HEK293 (cell line): Measurements from ENCODE around the gene RNF135.
A peak's percentile ranks its signal among the peaks of the same experiment; 100 is the strongest.

Experiments
- CTCF ChIA-PET: fragments of 350-600 bp; formaldehyde crosslinking; extraction: SDS; loops from one replicate; lab custom pipeline; 2021; ENCODE audit warnings: antibody characterized with exemption; lab: Yijun Ruan, JAX
- POLR2A ChIA-PET: fragments of 300-600 bp; formaldehyde crosslinking; extraction: SDS; loops from one replicate; lab custom pipeline; 2020; ENCODE audit warnings: antibody characterized with exemption, inconsistent platforms; lab: Yijun Ruan, JAX
- H3K27ac ChIP-seq: fragments of 200-500 bp; sonication (Bioruptor generic); 2 replicates; pipeline ENCODE4 v1.5.1; 2014; ENCODE audit warnings: low read depth, low read length, control low read depth, inconsistent platforms; ENCODE audit errors: extremely low read depth
- H3K36me3 ChIP-seq, 2 experiments: fragments of 200-500 bp in 1 of 2; sonication (Bioruptor generic) in 1 of 2; 1 replicate in 1 of 2; 2 replicates in 1 of 2; pipeline ENCODE4 v1.5.1; 2014 to 2017; ENCODE audit warnings: inconsistent platforms in 2 of 2, low read length in 2 of 2; ENCODE audit not compliant: control insufficient read depth in 2 of 2, insufficient read depth in 1 of 2
- H3K4me1 ChIP-seq: fragments of 200-500 bp; sonication (Bioruptor generic); 2 replicates; pipeline ENCODE4 v1.5.1; 2014; ENCODE audit warnings: mild to moderate bottlenecking, low read length, inconsistent platforms; ENCODE audit not compliant: control insufficient read depth, insufficient read depth
- H3K4me3 ChIP-seq: 2 replicates; pipeline ENCODE4 v1.5.1; 2011; ENCODE audit warnings: low read depth, mild to moderate bottlenecking, control low read depth, low read length, moderate library complexity
- H3K9me3 ChIP-seq: fragments of 200-500 bp; sonication (Bioruptor generic); 2 replicates; pipeline ENCODE4 v1.5.1; 2014; ENCODE audit warnings: low read depth, low read length, inconsistent platforms; ENCODE audit not compliant: control insufficient read depth, insufficient read depth
- HOXD13 ChIP-seq: sonication (generic); formaldehyde crosslinking; IDR thresholded peaks from 2 replicates; pipeline ENCODE4 v1.8.0; 2022; ENCODE audit warnings: missing genetic modification reagents, borderline replicate concordance
- IKZF3 ChIP-seq: fragments of 450-650 bp; IDR thresholded peaks from 2 replicates; pipeline ENCODE4 v1.5.0; 2018; ENCODE audit warnings: missing biosample characterization, mild to moderate bottlenecking, missing genetic modification characterization, moderate library complexity
- KLF8 ChIP-seq: fragments of 450-650 bp; formaldehyde crosslinking; IDR thresholded peaks from 2 replicates; pipeline ENCODE4 v1.5.1; 2016; ENCODE audit warnings: missing biosample characterization, missing genetic modification characterization
- PRDM1 ChIP-seq: fragments of 450-650 bp; formaldehyde crosslinking; IDR thresholded peaks from 2 replicates; pipeline ENCODE4; 2016; ENCODE audit warnings: missing biosample characterization, missing genetic modification characterization
- SCRT2 ChIP-seq: fragments of 450-650 bp; formaldehyde crosslinking; IDR thresholded peaks from 2 replicates; pipeline ENCODE4 v1.5.1; 2016; ENCODE audit warnings: missing biosample characterization, missing genetic modification characterization
- SP3 ChIP-seq: fragments of 450-650 bp; formaldehyde crosslinking; IDR thresholded peaks from 2 replicates; pipeline ENCODE4 v1.5.1; 2016; ENCODE audit warnings: missing biosample characterization, missing genetic modification characterization
- SP7 ChIP-seq: fragments of 450-650 bp; formaldehyde crosslinking; IDR thresholded peaks from 2 replicates; pipeline ENCODE4 v1.5.1; 2016; ENCODE audit warnings: missing biosample characterization, missing genetic modification characterization
- WT1 ChIP-seq: fragments of 450-650 bp; formaldehyde crosslinking; IDR thresholded peaks from 2 replicates; pipeline ENCODE4 v1.5.1; 2016; ENCODE audit warnings: missing biosample characterization, missing genetic modification characterization
- YY1 ChIP-seq: fragments of 450-650 bp; formaldehyde crosslinking; IDR thresholded peaks from 2 replicates; pipeline ENCODE4 v1.5.1; 2018; ENCODE audit warnings: missing biosample characterization, missing genetic modification characterization
- ZBTB11 ChIP-seq: fragments of 450-650 bp; formaldehyde crosslinking; conservative IDR thresholded peaks from 2 replicates; pipeline ENCODE4 v1.5.1; 2016; ENCODE audit warnings: low read depth, missing biosample characterization, missing genetic modification characterization
- ZBTB20 ChIP-seq: fragments of 450-650 bp; formaldehyde crosslinking; IDR thresholded peaks from 2 replicates; pipeline ENCODE4 v1.5.1; 2016; ENCODE audit warnings: missing biosample characterization, missing genetic modification characterization
- ZBTB44 ChIP-seq: fragments of 450-650 bp; IDR thresholded peaks from 2 replicates; pipeline ENCODE4 v1.5.1; 2018; ENCODE audit warnings: missing biosample characterization, mild to moderate bottlenecking, missing genetic modification characterization
- ZBTB8A ChIP-seq: fragments of 450-650 bp; formaldehyde crosslinking; IDR thresholded peaks from 2 replicates; pipeline ENCODE4 v1.5.1; 2016; ENCODE audit warnings: missing biosample characterization, missing genetic modification characterization
- ZNF112 ChIP-seq: fragments of 450-650 bp; formaldehyde crosslinking; IDR thresholded peaks from 2 replicates; pipeline ENCODE4 v1.5.0; 2017; ENCODE audit warnings: missing biosample characterization, missing genetic modification characterization
- ZNF175 ChIP-seq: fragments of 450-650 bp; formaldehyde crosslinking; IDR thresholded peaks from 2 replicates; pipeline ENCODE4 v1.5.1; 2016; ENCODE audit warnings: missing biosample characterization, missing genetic modification characterization
- ZNF214 ChIP-seq: fragments of 450-650 bp; formaldehyde crosslinking; IDR thresholded peaks from 2 replicates; pipeline ENCODE4 v1.5.1; 2017; ENCODE audit warnings: missing biosample characterization, mild to moderate bottlenecking, missing genetic modification characterization, borderline replicate concordance
- ZNF335 ChIP-seq: fragments of 450-650 bp; formaldehyde crosslinking; conservative IDR thresholded peaks from 2 replicates; pipeline ENCODE4 v1.5.1; 2016; ENCODE audit warnings: missing biosample characterization, missing genetic modification characterization
- ZNF423 ChIP-seq: fragments of 450-650 bp; formaldehyde crosslinking; IDR thresholded peaks from 2 replicates; pipeline ENCODE4 v1.5.1; 2016; ENCODE audit warnings: missing biosample characterization, missing genetic modification characterization
- ZNF449 ChIP-seq: fragments of 450-650 bp; formaldehyde crosslinking; IDR thresholded peaks from 2 replicates; pipeline ENCODE4 v1.5.1; 2017; ENCODE audit warnings: missing biosample characterization, mild to moderate bottlenecking, missing genetic modification characterization, moderate library complexity
- ZNF501 ChIP-seq: fragments of 450-650 bp; formaldehyde crosslinking; IDR thresholded peaks from 2 replicates; pipeline ENCODE4 v1.5.1; 2016; ENCODE audit warnings: missing biosample characterization, missing genetic modification characterization
- ZNF530 ChIP-seq: fragments of 450-650 bp; formaldehyde crosslinking; IDR thresholded peaks from 2 replicates; pipeline ENCODE4 v1.5.1; 2016; ENCODE audit warnings: low read depth, missing biosample characterization, missing genetic modification characterization
- ZNF549 ChIP-seq: fragments of 450-650 bp; IDR thresholded peaks from 2 replicates; pipeline ENCODE4 v1.5.1; 2018; ENCODE audit warnings: missing biosample characterization, missing genetic modification characterization, mild to moderate bottlenecking, inconsistent platforms, moderate library complexity
- ZNF561 ChIP-seq: fragments of 450-650 bp; IDR thresholded peaks from 2 replicates; pipeline ENCODE4 v1.5.1; 2018; ENCODE audit warnings: missing biosample characterization, missing genetic modification characterization, borderline replicate concordance
- ZNF629 ChIP-seq: fragments of 450-650 bp; formaldehyde crosslinking; IDR thresholded peaks from 2 replicates; pipeline ENCODE4 v1.5.1; 2017; ENCODE audit warnings: missing biosample characterization, missing genetic modification characterization
- ZNF658 ChIP-seq: fragments of 450-650 bp; formaldehyde crosslinking; IDR thresholded peaks from 2 replicates; pipeline ENCODE4; 2016; ENCODE audit warnings: missing biosample characterization, missing genetic modification characterization
- ZNF660 ChIP-seq: fragments of 450-650 bp; IDR thresholded peaks from 2 replicates; pipeline ENCODE4 v1.5.1; 2018; ENCODE audit warnings: missing biosample characterization, mild to moderate bottlenecking, missing genetic modification characterization
- ZNF830 ChIP-seq: fragments of 450-650 bp; IDR thresholded peaks from 2 replicates; pipeline ENCODE4 v1.5.0; 2018; ENCODE audit warnings: missing biosample characterization, missing genetic modification characterization, low read depth, mild to moderate bottlenecking, moderate library complexity
- TF ChIP-seq, protein P1 (sequence below): fragments of 450-650 bp; formaldehyde crosslinking; optimal IDR thresholded peaks from 2 replicates; pipeline ENCODE3; 2016; ENCODE audit warnings: missing biosample characterization, mild to moderate bottlenecking, missing genetic modification characterization
- TF ChIP-seq, protein P2 (sequence below): fragments of 450-650 bp; formaldehyde crosslinking; IDR thresholded peaks from 2 replicates; pipeline ENCODE4 v1.5.1; 2017; ENCODE audit warnings: missing biosample characterization, missing genetic modification characterization

The RNF135 gene

DNA sequence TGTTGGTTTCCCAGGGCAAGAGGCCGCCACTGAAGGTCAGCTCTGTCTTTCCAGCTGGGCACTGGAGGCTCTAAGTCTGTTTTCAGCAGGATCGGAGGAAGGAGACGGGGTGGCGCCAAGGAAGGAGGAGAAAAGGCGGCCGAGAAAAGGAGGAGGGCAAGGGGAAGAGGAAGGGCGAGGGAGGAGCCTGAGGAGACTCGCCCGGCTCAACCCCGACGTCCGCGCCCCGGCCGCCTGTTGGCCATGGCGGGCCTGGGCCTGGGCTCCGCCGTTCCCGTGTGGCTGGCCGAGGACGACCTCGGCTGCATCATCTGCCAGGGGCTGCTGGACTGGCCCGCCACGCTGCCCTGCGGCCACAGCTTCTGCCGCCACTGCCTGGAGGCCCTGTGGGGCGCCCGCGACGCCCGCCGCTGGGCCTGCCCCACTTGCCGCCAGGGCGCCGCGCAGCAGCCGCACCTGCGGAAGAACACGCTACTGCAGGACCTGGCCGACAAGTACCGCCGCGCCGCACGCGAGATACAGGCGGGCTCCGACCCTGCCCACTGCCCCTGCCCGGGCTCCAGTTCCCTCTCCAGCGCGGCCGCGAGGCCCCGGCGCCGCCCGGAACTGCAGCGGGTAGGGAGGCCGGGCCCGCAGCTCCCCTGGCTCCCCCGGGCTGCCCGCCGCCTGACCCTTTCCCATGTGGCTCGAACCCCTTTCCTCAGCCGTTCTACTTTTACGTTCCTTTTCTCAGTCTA lies at the start of gene RNF135:
TSS of gene RNF135 (plus strand) at position 209 of the 737 bp plus-strand sequence. CDS start at position 244, 35 bp downstream.
- CTCF ChIA-PET, result interaction anchor here (0.5 to 0.7 kb wide), 2 partner anchors 61 to 304 kb away, joined by 3 read pairs; no protein-coding TSS in a partner anchor
- TF ChIP-seq ZNF449 (tag by site-specific recombination) (peak; percentile 92), ZNF660 (tag by site-specific recombination) (peak; percentile 77), ZNF214 (no peak), ZNF830 (no peak), ZNF501 (tag by site-specific recombination) (peak; percentile 33; the same call in 1 of the 2 replicates), PRDM1 (tag by site-specific recombination) (0 out of 2 replicates have a peak, but pooled peaks have one; percentile 20), ZNF175 (tag by site-specific recombination) (no peak), ZNF561 (peak; percentile 54; the same call in 1 of the 2 replicates), ZBTB20 (tag by site-specific recombination) (peak; percentile 58; the same call in 1 of the 2 replicates), ZNF112 (no peak), IKZF3 (tag by site-specific recombination) (0 out of 2 replicates have a peak, but pooled peaks have one; percentile 41), SP3 (tag by site-specific recombination) (0 out of 2 replicates have a peak, but pooled peaks have one; percentile 48), YY1 (tag by site-specific recombination) (peak; percentile 33; the same call in 1 of the 2 replicates), ZNF423 (tag by site-specific recombination) (no peak), ZNF658 (no peak), ZBTB11 (peak; percentile 82), ZBTB8A (tag by site-specific recombination) (peak; percentile 91), ZNF530 (tag by site-specific recombination) (no peak), ZNF549 (tag by site-specific recombination) (0 out of 2 replicates have a peak, but pooled peaks have one; percentile 35), ZBTB44 (0 out of 2 replicates have a peak, but pooled peaks have one; percentile 24), SP7 (tag by site-specific recombination) (0 out of 2 replicates have a peak, but pooled peaks have one; percentile 21), WT1 (0 out of 2 replicates have a peak, but pooled peaks have one; percentile 19), ZNF335 (tag by site-specific recombination) (0 out of 2 replicates have a peak, but pooled peaks have one; percentile 14), KLF8 (tag by site-specific recombination) (peak; percentile 48; the same call in 1 of the 2 replicates), ZNF629 (no peak), HOXD13 (no peak), SCRT2 (tag by site-specific recombination) (peak; percentile 76)
- TF ChIP-seq, protein P1, sequence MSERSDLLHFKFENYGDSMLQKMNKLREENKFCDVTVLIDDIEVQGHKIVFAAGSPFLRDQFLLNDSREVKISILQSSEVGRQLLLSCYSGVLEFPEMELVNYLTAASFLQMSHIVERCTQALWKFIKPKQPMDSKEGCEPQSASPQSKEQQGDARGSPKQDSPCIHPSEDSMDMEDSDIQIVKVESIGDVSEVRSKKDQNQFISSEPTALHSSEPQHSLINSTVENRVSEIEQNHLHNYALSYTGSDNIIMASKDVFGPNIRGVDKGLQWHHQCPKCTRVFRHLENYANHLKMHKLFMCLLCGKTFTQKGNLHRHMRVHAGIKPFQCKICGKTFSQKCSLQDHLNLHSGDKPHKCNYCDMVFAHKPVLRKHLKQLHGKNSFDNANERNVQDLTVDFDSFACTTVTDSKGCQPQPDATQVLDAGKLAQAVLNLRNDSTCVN (tag by site-specific recombination), result peak; percentile 65
- TF ChIP-seq, protein P2, sequence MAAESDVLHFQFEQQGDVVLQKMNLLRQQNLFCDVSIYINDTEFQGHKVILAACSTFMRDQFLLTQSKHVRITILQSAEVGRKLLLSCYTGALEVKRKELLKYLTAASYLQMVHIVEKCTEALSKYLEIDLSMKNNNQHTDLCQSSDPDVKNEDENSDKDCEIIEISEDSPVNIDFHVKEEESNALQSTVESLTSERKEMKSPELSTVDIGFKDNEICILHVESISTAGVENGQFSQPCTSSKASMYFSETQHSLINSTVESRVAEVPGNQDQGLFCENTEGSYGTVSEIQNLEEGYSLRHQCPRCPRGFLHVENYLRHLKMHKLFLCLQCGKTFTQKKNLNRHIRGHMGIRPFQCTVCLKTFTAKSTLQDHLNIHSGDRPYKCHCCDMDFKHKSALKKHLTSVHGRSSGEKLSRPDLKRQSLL (tag by site-specific recombination), result peak; percentile 80

More for the DNA sequence above, at the start of gene RNF135:
- Histone ChIP-seq H3K27ac (peak within 1 kb of the TSS; percentile 99), H3K9me3 (no peaks in the 10 kb centered on the region), H3K4me3 (peak within 1 kb of the TSS; percentile 45), H3K4me1 (peaks cover 9% of the 10 kb centered on the region; the same call in 1 of the 2 replicates), H3K36me3 (peaks cover 8 to 14% of the 10 kb centered on the region in 2 experiments; a peak in 2 of 3 replicates)
- POLR2A ChIA-PET, result interaction anchor here (0.6 to 2.4 kb wide), 6 partner anchors 37 to 575 kb away, joined by 3 to 13 read pairs (median 4); partner anchors contain the start of gene TEFM
